Measurements from ENCODE around the gene DNAH3.
"Not testable (repeated sequence)": the region's sequence is repeated elsewhere in the genome, so short reads cannot be mapped to it uniquely, and the experiment has no call there.

DNAH3 gene

GRCh38 chr16:20937736-20938135, 212.9 kb downstream of the DNAH3 start:
- DNase-seq = no peak

GRCh38 chr16:20933589-20933988, 217.1 kb downstream of the DNAH3 start:
- DNase-seq = no peak

- no peak for DNase-seq
Measured at GRCh38 chr16:20931066-20931600, 219.5 kb downstream of the DNAH3 start.

- no peak for DNase-seq
Measured at GRCh38 chr16:20930365-20930690, 220.3 kb downstream of the DNAH3 start.

- DNase-seq = not testable (repeated sequence)
Measured at GRCh38 chr16:20929676-20930364, 220.8 kb downstream of the DNAH3 start.

- DNase-seq = no peak
Measured at GRCh38 chr16:20928774-20929411, 221.8 kb downstream of the DNAH3 start.

- no peak for DNase-seq
Measured at GRCh38 chr16:20925751-20926150, 224.9 kb downstream of the DNAH3 start.

GRCh38 chr16:20923876-20924275, 226.8 kb downstream of the DNAH3 start:
- no peak for DNase-seq

GRCh38 chr16:20920799-20921198, 229.8 kb downstream of the DNAH3 start:
- DNase-seq = no peak

GRCh38 chr16:20920091-20920490, 230.6 kb downstream of the DNAH3 start:
- no peak for DNase-seq

- no peak for DNase-seq
Measured at GRCh38 chr16:20918486-20919239, 232.0 kb downstream of the DNAH3 start.

GRCh38 chr16:20916942-20917341, 233.7 kb downstream of the DNAH3 start:
- no peak for DNase-seq

GRCh38 chr16:20916289-20916688, 234.4 kb downstream of the DNAH3 start:
- DNase-seq = no peak

- no peak for DNase-seq
Measured at GRCh38 chr16:20911361-20911760, 239.3 kb downstream of the DNAH3 start.

- peak; percentile 16 for DNase-seq
Measured at GRCh38 chr16:20910781-20911321, 239.8 kb downstream of the DNAH3 start.

GRCh38 chr16:20906341-20907255, 244.0 kb downstream of the DNAH3 start:
- DNase-seq = no peak

GRCh38 chr16:20905576-20905975, 245.1 kb downstream of the DNAH3 start:
- DNase-seq = no peak

GRCh38 chr16:20904507-20905081, 246.1 kb downstream of the DNAH3 start:
- DNase-seq = peak; percentile 70

GRCh38 chr16:20903899-20904506, 246.6 kb downstream of the DNAH3 start:
- DNase-seq = no peak

- DNase-seq = no peak
Measured at GRCh38 chr16:20903116-20903898, 247.3 kb downstream of the DNAH3 start.

GRCh38 chr16:20902426-20902825, 248.2 kb downstream of the DNAH3 start:
- no peak for DNase-seq

All from CD4-positive, alpha-beta T cell treated with Interleukin-4 for 4 hours (primary cell).